ENCODE data around the gene SFN.

GRCh38 chr1:26828411-26828991 lies 34.4 kb upstream of the SFN start:
- TF ChIP-seq CTCF (IDR thresholded peaks at IDR 0.05) (no peak), EZH2 (IDR thresholded peaks at IDR 0.05; ENCODE audit: borderline replicate concordance, insufficient read depth, low read depth, low read length, poor library complexity, severe bottlenecking) (no peak)
